Activated CD8-positive, alpha-beta memory T cell treated with anti-CD3 and anti-CD28 coated beads for 36 hours (primary cell): Measurements from ENCODE around the gene RBM42. TPM values are rescaled to one million over a fixed set of nuclear protein-coding genes. Genes with fewer than 3 reads are reported as not detected.

Source experiments
- CTCF ChIA-PET: fragments of 350-600 bp; sonication (Branson Sonifier 250); formaldehyde crosslinking; loops from one replicate; lab custom pipeline; 2021; ENCODE audit warnings: antibody characterized with exemption; lab: Charles Lee
- POLR2A ChIA-PET: fragments of 350-600 bp; sonication (Branson Sonifier 250); formaldehyde crosslinking; loops from one replicate; lab custom pipeline; 2021; ENCODE audit warnings: antibody characterized with exemption; lab: Charles Lee
- total RNA-seq, 2 experiments: library from RNA; stranded (reverse); gene quantifications; one replicate each; pipeline ENCODE4 v1.2.3, GENCODE V29; 2021

RBM42 gene
- total RNA-seq, 2 experiments from 2014 or later = 102 to 104 TPM

DNA sequence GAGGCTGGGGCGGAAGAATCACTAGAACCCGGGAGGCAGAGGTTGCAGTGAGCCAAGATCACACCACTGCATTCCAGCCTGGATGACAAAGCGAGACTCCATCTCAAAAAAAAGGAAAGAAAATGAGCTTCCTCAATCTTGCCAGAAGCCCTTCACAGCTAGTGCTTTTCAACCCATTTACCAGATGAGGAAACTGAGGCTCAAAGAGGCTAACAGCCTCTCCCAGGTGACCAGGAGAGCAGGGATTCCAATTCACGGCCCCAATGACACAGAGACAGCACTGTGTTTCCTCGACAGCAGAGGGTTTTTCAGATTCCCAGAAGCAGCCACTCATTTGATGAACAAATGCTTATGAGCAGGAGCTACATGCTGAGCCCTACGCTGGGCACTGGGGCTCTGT lies 40.7 kb downstream of the RBM42 start:
- ChIA-PET CTCF (interaction anchor here (0.7 to 0.9 kb wide), 3 partner anchors 71 to 232 kb away, joined by 3 read pairs; no protein-coding TSS in a partner anchor), POLR2A (no interaction called here)

DNA sequence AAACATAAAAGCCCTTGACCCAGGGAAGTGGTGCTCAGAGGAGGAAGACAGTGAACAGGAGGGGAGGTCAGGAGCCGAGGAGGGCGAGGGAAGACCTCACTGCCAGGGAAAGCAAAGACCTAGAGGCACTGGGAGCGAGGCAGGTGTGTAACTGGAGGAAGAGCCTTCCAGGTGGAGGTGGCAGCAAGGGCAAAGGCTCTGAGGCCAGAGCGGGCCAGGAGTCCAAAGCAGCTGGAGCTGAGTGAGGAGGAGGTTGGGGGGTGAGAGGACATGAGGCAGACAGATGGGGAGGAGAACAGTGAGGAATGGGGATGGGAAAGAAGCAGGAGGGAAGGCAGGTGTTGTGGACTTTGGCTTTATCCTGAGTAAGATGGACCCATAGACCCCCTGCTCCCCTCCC lies 41.1 kb downstream of the RBM42 start:
- POLR2A ChIA-PET = no interaction called here

DNA sequence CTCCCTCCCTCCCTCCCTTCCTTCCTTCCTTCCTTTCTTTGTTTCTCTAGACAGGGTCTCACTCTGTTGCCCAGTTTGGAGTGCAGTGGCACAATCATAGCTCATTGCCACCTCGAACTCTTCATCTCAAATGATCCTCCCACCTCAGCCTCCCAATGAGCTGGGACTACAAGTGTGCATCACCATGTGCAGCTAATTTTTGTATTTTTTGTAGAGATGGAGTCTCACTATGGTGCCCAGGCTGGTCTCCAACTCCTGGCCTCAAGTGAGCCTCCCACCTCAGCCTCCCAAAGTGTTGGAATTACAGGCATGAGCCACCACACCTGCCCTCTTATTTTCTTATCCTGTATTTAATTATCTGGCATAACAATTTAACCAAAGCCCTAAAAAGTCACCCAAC lies 41.9 kb downstream of the RBM42 start:
- CTCF ChIA-PET = no interaction called here
- POLR2A ChIA-PET = no interaction called here

More for the DNA sequence above, 41.1 kb downstream of the RBM42 start:
- CTCF ChIA-PET = interaction anchor here (0.7 to 0.9 kb wide), 3 partner anchors 70 to 232 kb away, joined by 3 read pairs; no protein-coding TSS in a partner anchor

DNA sequence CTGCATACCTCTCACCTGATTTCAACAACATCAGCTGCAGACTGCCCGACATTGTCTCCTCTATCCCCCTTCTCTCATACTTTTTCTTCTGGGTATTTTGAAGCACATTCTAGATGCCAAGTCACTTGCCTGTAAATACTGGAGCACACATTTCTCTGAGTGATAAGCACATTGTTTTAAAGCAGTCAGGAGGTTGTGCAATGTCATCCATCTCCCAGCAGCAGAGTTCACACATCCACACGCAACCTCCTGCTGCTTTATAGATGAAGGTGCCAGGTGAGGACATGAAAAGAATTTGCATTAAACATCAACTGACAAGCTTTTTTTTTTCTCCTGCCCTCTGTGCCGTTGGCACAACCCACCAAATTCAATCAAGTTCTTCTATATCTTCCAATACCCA lies 43.0 kb downstream of the RBM42 start:
- POLR2A ChIA-PET = no interaction called here
- CTCF ChIA-PET = interaction anchor here (0.7 kb wide), 1 partner anchor 37 kb away, joined by 3 read pairs; no protein-coding TSS in a partner anchor

DNA sequence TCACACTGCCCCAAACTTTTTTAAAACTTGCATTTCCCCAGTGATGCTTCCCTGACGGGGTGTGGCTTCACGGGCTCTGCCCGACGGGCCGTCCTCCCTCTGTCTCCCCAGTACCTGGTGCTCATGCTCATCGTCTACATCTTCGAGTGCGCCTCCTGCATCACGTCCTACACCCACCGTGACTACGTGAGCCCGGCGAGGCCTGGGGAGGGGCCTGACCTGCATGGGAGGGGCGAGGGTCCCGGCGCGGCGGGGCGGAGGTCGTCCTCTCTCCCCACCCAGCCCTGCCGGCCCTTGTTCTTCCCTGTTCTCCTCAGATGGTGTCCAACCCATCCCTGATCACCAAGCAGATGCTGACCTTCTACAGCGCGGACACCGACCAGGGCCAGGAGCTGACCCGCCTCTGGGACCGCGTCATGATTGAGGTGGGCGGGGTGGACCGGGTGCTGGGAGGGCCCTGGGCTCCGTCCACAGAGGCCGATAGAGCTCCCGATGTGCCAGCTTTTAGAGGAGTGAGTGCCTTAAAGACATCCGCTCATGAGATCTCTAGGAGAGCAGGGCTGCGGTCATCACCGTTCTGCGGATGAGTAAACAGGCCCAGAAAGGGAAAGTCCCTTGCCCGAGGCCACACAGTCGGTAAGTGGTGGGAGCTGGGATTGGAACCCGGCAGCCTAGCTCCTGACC lies 44.4 kb downstream of the RBM42 start:
- CTCF ChIA-PET = interaction anchor here (0.7 kb wide), 1 partner anchor 92 kb away, joined by 3 read pairs; no protein-coding TSS in a partner anchor

DNA sequence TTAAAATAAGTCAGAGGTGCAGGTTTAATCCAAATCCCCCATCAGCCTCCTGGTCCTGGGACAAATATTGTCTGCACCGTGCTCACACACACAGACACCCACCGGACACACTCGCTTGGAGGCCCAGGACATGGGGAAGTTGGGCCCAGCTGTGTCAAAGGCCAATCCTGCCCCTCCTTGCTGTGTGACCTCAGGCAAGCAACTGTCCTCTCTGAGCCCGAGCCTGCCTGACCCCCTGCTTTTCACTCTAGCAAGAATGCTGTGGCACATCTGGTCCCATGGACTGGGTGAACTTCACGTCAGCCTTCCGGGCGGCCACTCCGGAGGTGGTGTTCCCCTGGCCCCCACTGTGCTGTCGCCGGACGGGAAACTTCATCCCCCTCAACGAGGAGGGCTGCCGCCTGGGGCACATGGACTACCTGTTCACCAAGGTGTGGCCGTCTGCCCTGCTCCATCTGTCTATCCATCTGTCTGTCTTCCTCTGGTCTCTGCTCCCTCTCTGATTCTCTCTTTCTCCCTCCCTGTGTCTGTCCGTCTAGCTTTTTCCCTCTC lies 46.8 kb downstream of the RBM42 start:
- ChIA-PET CTCF (no interaction called here), POLR2A (no interaction called here)

More for the DNA sequence above, 44.4 kb downstream of the RBM42 start:
- POLR2A ChIA-PET = interaction anchor here (0.6 to 1.1 kb wide), 2 partner anchors 13 to 25 kb away, joined by 5 to 14 read pairs; partner anchors contain the start of gene COX6B1

Other genes with a start within 250 kb of the RBM42 start
- gene FFAR2, start 180.8 kb upstream of the RBM42 start, total RNA-seq = not detected
- not detected for gene KRTDAP, start 138.6 kb upstream of the RBM42 start, total RNA-seq
- 1 to 10 TPM in 1 of 2 experiments, under 1 TPM in 1; 0.65 to 2.0 TPM for gene DMKN, start 115.4 kb upstream of the RBM42 start, total RNA-seq
- not detected for gene SBSN, start 100.7 kb upstream of the RBM42 start, total RNA-seq
- gene GAPDHS, start 95.6 kb upstream of the RBM42 start, total RNA-seq = not detected
- 100 to 1,000 TPM; 106 to 110 TPM for gene TMEM147, start 83.4 kb upstream of the RBM42 start, total RNA-seq
- not detected for gene ATP4A, start 65.4 kb upstream of the RBM42 start, total RNA-seq
- not detected for gene PMIS2, start 42.9 kb upstream of the RBM42 start, total RNA-seq
- gene HAUS5, start 16.3 kb upstream of the RBM42 start, total RNA-seq = 10 to 100 TPM; 38.8 to 40.9 TPM
- 1 to 10 TPM; 2.0 to 2.1 TPM for gene ETV2, start 12.7 kb downstream of the RBM42 start, total RNA-seq
- 100 to 1,000 TPM; 426 to 431 TPM for gene COX6B1, start 19.3 kb downstream of the RBM42 start, total RNA-seq
- under 1 TPM; 0.23 to 0.38 TPM for gene UPK1A, start 37.5 kb downstream of the RBM42 start, total RNA-seq
- gene ZBTB32, start 75.5 kb downstream of the RBM42 start, total RNA-seq = 100 to 1,000 TPM; 278 to 282 TPM
- 10 to 100 TPM; 52.0 to 53.1 TPM for gene KMT2B, start 89.0 kb downstream of the RBM42 start, total RNA-seq
- 10 to 100 TPM; 82.6 to 85.6 TPM for gene IGFLR1, start 113.4 kb downstream of the RBM42 start, total RNA-seq
- gene U2AF1L4, start 116.4 kb downstream of the RBM42 start, total RNA-seq = 10 to 100 TPM; 24.9 to 26.6 TPM
- 10 to 100 TPM; 50.8 to 53.4 TPM for gene PSENEN, start 116.6 kb downstream of the RBM42 start, total RNA-seq
- gene LIN37, start 119.5 kb downstream of the RBM42 start, total RNA-seq = 10 to 100 TPM in 1 of 2 experiments, 1 to 10 TPM in 1; 7.3 to 10.5 TPM
- under 1 TPM in 1 of 2 experiments, not detected in 1; 0.21 TPM for gene HSPB6, start 128.0 kb downstream of the RBM42 start, total RNA-seq
- 10 to 100 TPM; 33.7 to 37.0 TPM for gene PROSER3, start 129.1 kb downstream of the RBM42 start, total RNA-seq
- gene ARHGAP33, start 146.5 kb downstream of the RBM42 start, total RNA-seq = 10 to 100 TPM; 12.0 to 16.5 TPM
- gene PRODH2, start 183.8 kb downstream of the RBM42 start, total RNA-seq = not detected
- gene NPHS1, start 223.5 kb downstream of the RBM42 start, total RNA-seq = not detected
- gene KIRREL2, start 227.9 kb downstream of the RBM42 start, total RNA-seq = 1 to 10 TPM; 1.0 TPM
- gene APLP1, start 239.5 kb downstream of the RBM42 start, total RNA-seq = 1 to 10 TPM in 1 of 2 experiments, under 1 TPM in 1; 0.61 to 1.7 TPM